Measurements from ENCODE around the gene MAU2.
"Not testable (repeated sequence)": the region's sequence is repeated elsewhere in the genome, so short reads cannot be mapped to it uniquely, and the experiment has no call there.

Gene MAU2

DNA sequence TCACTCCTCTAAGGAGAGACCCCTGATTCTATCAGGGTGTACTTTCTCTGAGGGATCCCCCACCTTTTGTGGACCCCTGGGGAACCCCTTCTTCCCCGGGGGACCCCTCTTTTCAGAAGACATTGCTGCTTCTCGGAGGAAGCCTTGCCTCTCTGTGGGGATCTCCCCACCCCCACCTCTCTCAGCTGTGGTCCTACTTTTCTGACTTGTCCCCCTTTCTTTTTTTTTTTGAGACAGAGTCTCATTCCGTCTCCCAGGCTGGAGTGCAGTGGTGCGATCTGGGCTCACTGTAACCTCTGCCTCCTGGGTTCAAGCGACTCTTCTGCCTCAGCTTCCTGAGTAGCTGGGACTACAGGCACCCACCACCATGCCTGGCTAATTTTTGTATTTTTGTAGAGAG, 66.5 kb downstream of the MAU2 start:
- Histone ChIP-seq H3K36me3 (no peaks in the 10 kb centered on the region), H3K9me3 (0 out of 2 replicates have a peak, but pooled peaks cover 4% of the 10 kb centered on the region), H3K27me3 (no peaks in the 10 kb centered on the region), H3K4me1 (peaks cover 2% of the 10 kb centered on the region), H3K4me3 (ENCODE audit: low read depth, low read length) (peak overlapping the region; percentile 90)
- no peak for DNase-seq
- TF ChIP-seq, protein P1, sequence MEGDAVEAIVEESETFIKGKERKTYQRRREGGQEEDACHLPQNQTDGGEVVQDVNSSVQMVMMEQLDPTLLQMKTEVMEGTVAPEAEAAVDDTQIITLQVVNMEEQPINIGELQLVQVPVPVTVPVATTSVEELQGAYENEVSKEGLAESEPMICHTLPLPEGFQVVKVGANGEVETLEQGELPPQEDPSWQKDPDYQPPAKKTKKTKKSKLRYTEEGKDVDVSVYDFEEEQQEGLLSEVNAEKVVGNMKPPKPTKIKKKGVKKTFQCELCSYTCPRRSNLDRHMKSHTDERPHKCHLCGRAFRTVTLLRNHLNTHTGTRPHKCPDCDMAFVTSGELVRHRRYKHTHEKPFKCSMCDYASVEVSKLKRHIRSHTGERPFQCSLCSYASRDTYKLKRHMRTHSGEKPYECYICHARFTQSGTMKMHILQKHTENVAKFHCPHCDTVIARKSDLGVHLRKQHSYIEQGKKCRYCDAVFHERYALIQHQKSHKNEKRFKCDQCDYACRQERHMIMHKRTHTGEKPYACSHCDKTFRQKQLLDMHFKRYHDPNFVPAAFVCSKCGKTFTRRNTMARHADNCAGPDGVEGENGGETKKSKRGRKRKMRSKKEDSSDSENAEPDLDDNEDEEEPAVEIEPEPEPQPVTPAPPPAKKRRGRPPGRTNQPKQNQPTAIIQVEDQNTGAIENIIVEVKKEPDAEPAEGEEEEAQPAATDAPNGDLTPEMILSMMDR (IDR thresholded peaks at IDR 0.05; ENCODE audit: low read depth, low read length): no peak

GRCh38 chr19:19388568-19389555, 68.2 kb downstream of the MAU2 start:
- TF ChIP-seq, protein P1 (IDR thresholded peaks at IDR 0.05; ENCODE audit: low read depth, low read length): no peak
- no peak overlapping the region for H3K4me3 ChIP-seq (ENCODE audit: low read depth, low read length)
- no peak for DNase-seq
- no peaks in the 10 kb centered on the region for H3K36me3 ChIP-seq
- H3K9me3 ChIP-seq: 0 out of 2 replicates have a peak, but pooled peaks cover 4% of the 10 kb centered on the region
- peaks cover 2% of the 10 kb centered on the region for H3K4me1 ChIP-seq
- H3K27me3 ChIP-seq: no peaks in the 10 kb centered on the region

DNA sequence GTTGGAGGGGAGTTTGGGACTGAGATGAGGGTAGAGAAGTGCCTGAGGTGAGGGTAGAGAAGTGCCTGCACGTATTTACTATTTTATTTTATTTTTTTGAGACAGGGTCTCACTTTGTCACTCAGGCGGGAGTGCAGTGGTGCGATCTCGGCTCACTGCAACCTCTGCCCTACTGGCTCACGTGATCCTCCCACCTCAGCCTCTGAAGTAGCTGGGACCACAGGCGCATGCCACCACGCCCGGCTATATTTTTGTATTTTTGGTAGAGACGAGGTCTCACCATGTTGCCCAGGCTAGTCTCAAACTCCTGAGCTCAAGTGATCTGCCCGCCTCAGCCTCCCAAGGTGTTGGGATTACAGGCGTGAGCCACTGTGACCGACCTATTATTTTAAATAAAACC, 69.1 kb downstream of the MAU2 start:
- not testable (repeated sequence) for H3K36me3 ChIP-seq; H3K4me3 ChIP-seq (ENCODE audit: low read depth, low read length); H3K27me3 ChIP-seq; DNase-seq; H3K4me1 ChIP-seq; H3K9me3 ChIP-seq

- H3K27me3 ChIP-seq; H3K36me3 ChIP-seq; H3K4me3 ChIP-seq (ENCODE audit: low read depth, low read length); H3K9me3 ChIP-seq; H3K4me1 ChIP-seq; DNase-seq: not testable (repeated sequence)
These were observed 73.7 kb downstream of the MAU2 start for GRCh38 chr19:19394333-19394732.

DNA sequence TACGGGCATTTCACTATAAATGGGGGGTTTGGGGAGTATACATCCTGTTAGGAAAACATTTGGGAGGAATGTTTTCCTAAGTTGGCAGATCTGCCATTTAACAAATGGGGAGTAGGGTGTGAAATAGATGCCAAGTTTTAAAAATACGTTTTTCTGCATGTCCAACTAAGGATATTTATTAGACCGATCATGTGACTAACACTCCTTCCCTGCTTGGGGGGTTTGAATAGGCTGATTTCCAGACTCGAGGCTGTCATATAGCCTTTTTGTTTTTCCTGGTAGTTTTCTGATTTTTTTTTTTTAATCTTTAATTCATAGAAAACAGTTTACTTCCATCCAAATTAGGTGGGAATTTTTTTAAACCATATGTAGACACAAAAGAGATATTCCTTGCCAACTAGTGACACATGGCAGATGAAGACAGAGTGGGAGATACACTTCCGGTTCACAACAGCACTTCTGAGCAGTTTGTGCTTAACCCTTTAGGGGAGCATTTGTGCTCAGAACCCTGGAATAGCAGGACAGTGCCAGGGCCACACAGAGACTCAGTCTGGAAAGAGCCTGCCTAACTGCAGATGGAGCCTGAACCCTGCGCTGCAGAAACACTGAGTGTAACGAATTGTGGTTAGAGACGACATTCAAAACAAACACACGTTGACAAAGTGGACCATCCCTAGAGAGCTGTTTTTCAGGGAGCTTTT, 79.3 kb downstream of the MAU2 start:
- Histone ChIP-seq H3K4me1 (no peaks in the 10 kb centered on the region; the same call in 1 of the 2 replicates), H3K4me3 (ENCODE audit: low read depth, low read length) (no peak overlapping the region), H3K9me3 (no peaks in the 10 kb centered on the region), H3K36me3 (no peaks in the 10 kb centered on the region), H3K27me3 (no peaks in the 10 kb centered on the region)
- DNase-seq: no peak
- TF ChIP-seq, protein P1 (IDR thresholded peaks at IDR 0.05; ENCODE audit: low read depth, low read length): no peak

DNA sequence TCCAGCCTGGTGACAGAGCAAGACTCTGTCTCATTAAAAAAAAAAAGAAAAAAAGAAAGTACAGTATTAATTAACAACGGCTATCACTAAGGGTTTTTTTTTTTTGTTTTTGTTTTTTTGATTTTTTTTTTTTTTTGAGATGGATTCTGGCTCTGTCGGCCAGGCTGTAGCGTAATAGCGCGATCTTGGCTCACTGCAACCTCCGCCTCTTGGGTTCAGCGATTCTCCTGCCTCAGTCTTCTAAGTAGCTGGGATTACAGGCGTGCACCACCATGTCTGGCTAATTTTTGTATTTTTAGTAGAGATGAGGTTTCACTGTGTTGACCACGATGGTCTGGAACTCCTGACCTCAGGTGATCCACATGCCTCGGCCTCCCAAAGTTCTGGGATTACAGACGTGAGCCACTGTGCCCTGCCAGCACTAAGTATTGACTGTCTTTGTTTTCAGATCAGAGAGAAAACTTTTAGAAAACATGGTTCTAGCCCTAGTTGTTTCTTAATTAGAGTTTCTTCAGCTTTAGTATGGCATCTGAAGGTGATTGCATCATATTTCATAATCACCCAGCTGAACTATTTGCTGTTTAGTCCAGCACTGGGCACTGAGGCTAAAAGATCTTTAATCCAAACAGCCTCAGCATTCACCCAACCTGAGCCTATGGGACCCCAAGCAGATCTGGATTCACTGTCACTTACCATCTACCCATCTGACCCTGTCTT, 82.2 kb downstream of the MAU2 start:
- DNase-seq: no peak
- TF ChIP-seq, protein P1 (IDR thresholded peaks at IDR 0.05; ENCODE audit: low read depth, low read length): no peak
- H3K9me3 ChIP-seq: no peaks in the 10 kb centered on the region

More for the DNA sequence above, 82.2 kb downstream of the MAU2 start:
- no peak overlapping the region for H3K4me3 ChIP-seq (ENCODE audit: low read depth, low read length)
- H3K36me3 ChIP-seq: no peaks in the 10 kb centered on the region
- no peaks in the 10 kb centered on the region; the same call in 1 of the 2 replicates for H3K4me1 ChIP-seq
- H3K27me3 ChIP-seq: no peaks in the 10 kb centered on the region
